OCI-LY7 (cell line): ENCODE data around the gene ZSWIM3.

Source experiments
- CTCF ChIP-seq: fragments of 200-600 bp; sonication (generic); conservative IDR thresholded peaks from 2 replicates; pipeline ENCODE4 v1.5.1; 2014; ENCODE audit warnings: mild to moderate bottlenecking, antibody characterized with exemption, low read length, moderate library complexity, mixed read lengths
- EZH2phosphoT487 ChIP-seq: fragments of 200-600 bp; sonication (generic); IDR thresholded peaks from 2 replicates; pipeline ENCODE4 v1.6.1; 2018; ENCODE audit warnings: low read depth, borderline replicate concordance, mild to moderate bottlenecking, mixed run types, antibody characterized with exemption, low read length, moderate library complexity, mixed read lengths

- TF ChIP-seq CTCF (no peak), EZH2phosphoT487 (no peak)
Observed at GRCh38 chr20:45894797-45895196, 37.4 kb downstream of the ZSWIM3 start.
